Measurements from ENCODE around the gene NUTF2.

GRCh38 chr16:67814567-67814966, 32.2 kb upstream of the NUTF2 start:
- TF ChIP-seq, protein P1, sequence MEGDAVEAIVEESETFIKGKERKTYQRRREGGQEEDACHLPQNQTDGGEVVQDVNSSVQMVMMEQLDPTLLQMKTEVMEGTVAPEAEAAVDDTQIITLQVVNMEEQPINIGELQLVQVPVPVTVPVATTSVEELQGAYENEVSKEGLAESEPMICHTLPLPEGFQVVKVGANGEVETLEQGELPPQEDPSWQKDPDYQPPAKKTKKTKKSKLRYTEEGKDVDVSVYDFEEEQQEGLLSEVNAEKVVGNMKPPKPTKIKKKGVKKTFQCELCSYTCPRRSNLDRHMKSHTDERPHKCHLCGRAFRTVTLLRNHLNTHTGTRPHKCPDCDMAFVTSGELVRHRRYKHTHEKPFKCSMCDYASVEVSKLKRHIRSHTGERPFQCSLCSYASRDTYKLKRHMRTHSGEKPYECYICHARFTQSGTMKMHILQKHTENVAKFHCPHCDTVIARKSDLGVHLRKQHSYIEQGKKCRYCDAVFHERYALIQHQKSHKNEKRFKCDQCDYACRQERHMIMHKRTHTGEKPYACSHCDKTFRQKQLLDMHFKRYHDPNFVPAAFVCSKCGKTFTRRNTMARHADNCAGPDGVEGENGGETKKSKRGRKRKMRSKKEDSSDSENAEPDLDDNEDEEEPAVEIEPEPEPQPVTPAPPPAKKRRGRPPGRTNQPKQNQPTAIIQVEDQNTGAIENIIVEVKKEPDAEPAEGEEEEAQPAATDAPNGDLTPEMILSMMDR (IDR thresholded peaks at IDR 0.05; ENCODE audit: control extremely low read depth in 1 of 3, insufficient read depth in 1 of 3, low read depth in 1 of 3, low read length in 3 of 3), result no peak
- TF ChIP-seq EZH2 (IDR thresholded peaks at IDR 0.05; ENCODE audit: low read depth, low read length, severe bottlenecking) (no peak), EP300 (IDR thresholded peaks at IDR 0.05; ENCODE audit: borderline replicate concordance in 1 of 2, low read depth in 2 of 2, low read length in 2 of 2) (no peak), TCF12 (IDR thresholded peaks at IDR 0.05; ENCODE audit: low read depth, low read length) (no peak)
